ENCODE data around the gene RAB4B. TPM values are rescaled to one million over a fixed set of nuclear protein-coding genes. Genes with fewer than 3 reads are reported as not detected.

RAB4B gene
- total RNA-seq, 1 donor from 2014 or later = 20.7 TPM

DNA sequence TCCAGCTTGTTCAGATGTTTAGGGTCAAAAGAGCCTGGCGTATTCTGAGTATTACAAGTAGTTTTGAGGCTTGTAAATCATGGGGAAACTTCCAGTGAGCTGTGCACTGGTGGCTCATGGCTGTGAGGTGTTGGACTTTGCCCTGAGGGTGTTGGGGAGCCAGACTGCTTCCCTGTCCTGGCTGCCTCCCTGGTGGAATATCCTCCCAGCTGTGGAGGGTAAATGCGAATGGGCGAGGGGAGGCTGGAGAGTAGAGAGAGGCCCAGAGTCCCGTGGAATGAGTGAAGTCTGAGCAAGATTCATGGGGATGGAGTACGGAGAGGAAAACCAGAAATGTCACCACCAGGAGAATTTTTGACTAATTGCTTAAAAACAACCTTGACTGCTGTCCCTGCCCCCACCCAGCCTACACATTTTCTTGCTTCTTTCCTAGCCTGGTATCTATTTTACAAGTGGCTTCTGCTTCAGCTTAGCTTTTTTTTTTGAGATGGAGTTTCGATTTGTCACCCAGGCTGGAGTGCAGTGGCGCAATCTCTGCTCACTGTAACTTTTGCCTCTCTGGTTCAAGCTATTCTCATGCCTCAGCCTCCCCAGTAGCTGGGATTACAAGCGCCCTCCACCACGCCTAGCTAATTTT, 23.3 kb upstream of the RAB4B start:
- Mint-ChIP-seq H3K9me3 (ENCODE audit: low read depth) (no peaks in the 10 kb centered on the region), H3K4me1 (ENCODE audit: low read depth) (peaks cover 26% of the 10 kb centered on the region), H3K27ac (peak overlapping the region; percentile 92), H3K27me3 (no peaks in the 10 kb centered on the region), H3K4me3 (ENCODE audit: low read depth) (peak overlapping the region; percentile 54), H3K36me3 (ENCODE audit: insufficient read depth) (peaks cover 19% of the 10 kb centered on the region)
- TF ChIP-seq, protein P1, sequence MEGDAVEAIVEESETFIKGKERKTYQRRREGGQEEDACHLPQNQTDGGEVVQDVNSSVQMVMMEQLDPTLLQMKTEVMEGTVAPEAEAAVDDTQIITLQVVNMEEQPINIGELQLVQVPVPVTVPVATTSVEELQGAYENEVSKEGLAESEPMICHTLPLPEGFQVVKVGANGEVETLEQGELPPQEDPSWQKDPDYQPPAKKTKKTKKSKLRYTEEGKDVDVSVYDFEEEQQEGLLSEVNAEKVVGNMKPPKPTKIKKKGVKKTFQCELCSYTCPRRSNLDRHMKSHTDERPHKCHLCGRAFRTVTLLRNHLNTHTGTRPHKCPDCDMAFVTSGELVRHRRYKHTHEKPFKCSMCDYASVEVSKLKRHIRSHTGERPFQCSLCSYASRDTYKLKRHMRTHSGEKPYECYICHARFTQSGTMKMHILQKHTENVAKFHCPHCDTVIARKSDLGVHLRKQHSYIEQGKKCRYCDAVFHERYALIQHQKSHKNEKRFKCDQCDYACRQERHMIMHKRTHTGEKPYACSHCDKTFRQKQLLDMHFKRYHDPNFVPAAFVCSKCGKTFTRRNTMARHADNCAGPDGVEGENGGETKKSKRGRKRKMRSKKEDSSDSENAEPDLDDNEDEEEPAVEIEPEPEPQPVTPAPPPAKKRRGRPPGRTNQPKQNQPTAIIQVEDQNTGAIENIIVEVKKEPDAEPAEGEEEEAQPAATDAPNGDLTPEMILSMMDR (IDR thresholded peaks at IDR 0.05; ENCODE audit: unreplicated experiment) = no peak
- no peak for DNase-seq (ENCODE audit: low spot score, unreplicated experiment)

DNA sequence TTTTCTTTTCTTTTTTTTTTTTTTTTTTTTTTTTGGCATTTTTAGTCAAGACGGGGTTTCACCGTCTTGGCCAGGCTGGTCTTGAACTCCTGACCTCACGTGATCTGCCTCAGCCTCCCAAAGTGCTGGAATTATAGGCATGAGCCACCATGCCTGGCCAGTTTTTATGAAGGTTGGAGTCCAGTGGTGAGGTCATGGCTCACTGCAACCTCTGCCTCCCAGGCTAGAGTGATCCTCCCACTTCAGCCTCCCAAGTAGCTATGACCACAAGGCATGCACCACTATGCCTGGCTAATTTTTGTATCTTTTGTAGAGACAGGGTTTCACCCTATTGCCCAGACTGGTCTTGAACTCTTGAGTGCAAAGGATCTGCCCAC, 22.8 kb upstream of the RAB4B start:
- Mint-ChIP-seq H3K4me3 (ENCODE audit: low read depth) (no peak overlapping the region), H3K4me1 (ENCODE audit: low read depth) (peaks cover 21% of the 10 kb centered on the region), H3K27ac (no peak overlapping the region), H3K27me3 (no peaks in the 10 kb centered on the region), H3K9me3 (ENCODE audit: low read depth) (no peaks in the 10 kb centered on the region), H3K36me3 (ENCODE audit: insufficient read depth) (peaks cover 21% of the 10 kb centered on the region)
- TF ChIP-seq, protein P1 (IDR thresholded peaks at IDR 0.05; ENCODE audit: unreplicated experiment) = no peak
- no peak for DNase-seq (ENCODE audit: low spot score, unreplicated experiment)

DNA sequence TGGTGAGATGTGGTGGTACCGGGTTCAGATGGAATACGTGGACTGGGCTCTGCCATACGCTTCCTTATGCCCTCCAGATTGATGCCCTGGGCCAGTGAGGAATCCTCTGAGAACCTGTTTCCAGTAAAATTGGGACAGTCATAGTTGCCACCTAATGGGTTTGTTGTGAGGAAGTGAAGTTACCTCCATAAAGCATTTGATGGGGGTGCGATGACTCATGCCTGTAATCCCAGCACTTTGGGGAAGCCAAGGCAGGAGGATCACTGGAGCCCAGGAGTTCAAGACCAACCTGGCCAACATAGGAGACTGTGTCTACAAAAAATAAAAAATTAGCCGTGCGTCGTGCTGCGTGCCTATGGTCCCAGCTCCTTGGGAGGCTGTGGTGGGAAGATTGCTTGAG, 22.3 kb upstream of the RAB4B start:
- TF ChIP-seq, protein P1 (IDR thresholded peaks at IDR 0.05; ENCODE audit: unreplicated experiment) = no peak
- H3K36me3 Mint-ChIP-seq (ENCODE audit: insufficient read depth) = peaks cover 26% of the 10 kb centered on the region
- no peak overlapping the region for H3K4me3 Mint-ChIP-seq (ENCODE audit: low read depth)
- H3K9me3 Mint-ChIP-seq (ENCODE audit: low read depth) = no peaks in the 10 kb centered on the region
- no peak for DNase-seq (ENCODE audit: low spot score, unreplicated experiment)
- no peaks in the 10 kb centered on the region for H3K27me3 Mint-ChIP-seq
- H3K4me1 Mint-ChIP-seq (ENCODE audit: low read depth) = peaks cover 20% of the 10 kb centered on the region
- peak overlapping the region; percentile 13 for H3K27ac Mint-ChIP-seq

DNA sequence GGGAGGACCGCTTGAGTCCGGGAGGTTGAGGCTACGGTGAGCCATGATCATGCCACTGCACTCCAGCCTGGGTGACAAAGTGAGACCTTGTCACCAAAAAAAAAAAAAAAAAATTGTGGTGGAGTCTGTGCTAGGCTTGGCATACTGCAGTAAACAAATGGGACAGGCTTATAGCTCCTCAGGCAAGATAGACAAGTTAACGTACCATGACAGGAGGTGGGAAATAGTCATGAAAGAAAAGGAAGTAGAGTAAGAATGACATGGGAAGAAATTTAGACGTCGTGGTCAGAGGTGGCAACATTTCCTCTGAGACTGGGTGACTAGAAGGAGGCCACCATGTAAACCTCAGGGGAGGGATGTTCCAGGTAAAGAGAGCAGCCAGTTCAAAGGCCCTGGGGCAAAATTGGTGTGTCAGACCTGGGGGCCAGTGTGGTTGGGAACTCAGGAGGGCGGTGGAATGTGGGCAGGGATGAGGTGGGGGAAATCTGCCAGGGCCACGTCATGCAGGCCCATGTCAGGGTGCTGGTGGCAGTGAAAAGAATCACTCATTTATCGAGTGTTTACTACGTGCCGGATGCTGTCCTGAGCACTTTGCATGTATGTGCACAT, 21.4 kb upstream of the RAB4B start:
- no peaks in the 10 kb centered on the region for H3K27me3 Mint-ChIP-seq
- TF ChIP-seq, protein P1 (IDR thresholded peaks at IDR 0.05; ENCODE audit: unreplicated experiment) = no peak
- DNase-seq (ENCODE audit: low spot score, unreplicated experiment) = no peak
- H3K4me3 Mint-ChIP-seq (ENCODE audit: low read depth) = no peak overlapping the region
- H3K4me1 Mint-ChIP-seq (ENCODE audit: low read depth) = peaks cover 20% of the 10 kb centered on the region
- peaks cover 29% of the 10 kb centered on the region for H3K36me3 Mint-ChIP-seq (ENCODE audit: insufficient read depth)
- H3K9me3 Mint-ChIP-seq (ENCODE audit: low read depth) = no peaks in the 10 kb centered on the region
- no peak overlapping the region for H3K27ac Mint-ChIP-seq

DNA sequence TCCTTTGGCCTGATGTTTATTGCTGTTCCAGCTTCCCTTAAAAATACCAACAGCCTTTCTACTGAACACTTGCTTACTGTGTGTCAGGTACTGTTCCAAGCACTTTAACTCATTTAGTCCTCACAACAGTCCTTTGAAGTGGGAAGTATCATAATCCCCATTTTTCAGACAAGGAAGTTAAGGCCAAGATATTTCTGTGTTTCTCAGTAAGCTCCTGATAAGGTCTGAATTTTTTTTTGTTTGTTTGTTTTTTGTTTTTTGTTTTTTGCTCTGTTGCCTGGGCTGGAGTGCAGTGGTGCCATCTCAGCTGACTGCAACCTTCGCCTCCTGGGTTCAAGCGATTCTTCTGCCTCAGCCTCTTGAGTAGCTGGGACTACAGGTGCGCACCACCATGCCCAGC, 19.6 kb upstream of the RAB4B start:
- Mint-ChIP-seq H3K4me1 (ENCODE audit: low read depth) (peaks cover 16% of the 10 kb centered on the region), H3K27ac (no peak overlapping the region), H3K27me3 (no peaks in the 10 kb centered on the region)

More for the DNA sequence above, 19.6 kb upstream of the RAB4B start:
- H3K9me3 Mint-ChIP-seq (ENCODE audit: low read depth) = no peaks in the 10 kb centered on the region
- no peak overlapping the region for H3K4me3 Mint-ChIP-seq (ENCODE audit: low read depth)
- peaks cover 32% of the 10 kb centered on the region for H3K36me3 Mint-ChIP-seq (ENCODE audit: insufficient read depth)
- TF ChIP-seq, protein P1 (IDR thresholded peaks at IDR 0.05; ENCODE audit: unreplicated experiment) = no peak
- DNase-seq (ENCODE audit: low spot score, unreplicated experiment) = no peak

Data from progenitor cell of endocrine pancreas (in vitro differentiated cells).